ENCODE measurements around the gene ZMIZ1.

ZMIZ1 gene

DNA sequence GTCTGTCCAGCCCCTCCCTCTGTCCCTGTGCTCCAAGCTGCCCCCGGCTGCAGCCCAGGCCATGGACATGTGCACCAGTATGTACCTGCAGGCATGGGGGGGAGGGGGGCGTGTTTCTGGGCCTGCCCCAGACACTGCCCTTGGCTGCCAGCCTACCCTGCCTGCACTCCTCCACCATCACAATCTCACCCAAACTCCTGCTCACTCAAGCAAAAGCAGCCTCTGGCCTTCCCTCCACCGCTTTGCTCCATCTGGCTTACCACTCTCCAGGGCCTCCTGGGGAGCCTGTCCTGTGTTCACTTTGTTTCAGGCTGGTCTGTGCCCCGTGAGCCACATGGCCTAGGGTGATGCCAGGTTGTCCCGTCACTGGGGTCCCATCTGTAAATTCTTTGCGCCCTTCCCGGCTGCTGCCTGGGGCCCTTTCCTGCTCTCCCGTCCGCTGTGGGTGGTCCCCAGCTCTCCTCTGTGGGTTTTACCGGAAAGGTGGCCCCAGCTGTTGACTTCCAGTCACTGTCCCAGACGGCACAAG lies 245.2 kb downstream of the ZMIZ1 start:
- Histone ChIP-seq H3K9ac (no peak overlapping the region), H3K27me3 (ENCODE audit: insufficient read depth, low read depth) (no peaks in the 10 kb centered on the region), H3K79me2 (ENCODE audit: insufficient read depth, low read depth) (no peaks in the 10 kb centered on the region), H4K20me1 (ENCODE audit: insufficient read depth) (no peaks in the 10 kb centered on the region), H3K4me2 (no peak overlapping the region), H3K4me1 (ENCODE audit: low read depth, poor library complexity, severe bottlenecking) (peaks cover 44% of the 10 kb centered on the region), H2AFZ (ENCODE audit: low read depth) (no peak overlapping the region), H3K27ac (no peak overlapping the region), H3K4me3 (IDR thresholded peaks at IDR 0.05; ENCODE audit: insufficient read depth, low read depth, low read length) (no peak overlapping the region), H3K36me3 (ENCODE audit: insufficient read depth) (no peaks in the 10 kb centered on the region; the same call in 1 of the 2 replicates)
- no peak for TF ChIP-seq CTCF (conservative IDR thresholded peaks at IDR 0.05; ENCODE audit: low read depth, low read length)

DNA sequence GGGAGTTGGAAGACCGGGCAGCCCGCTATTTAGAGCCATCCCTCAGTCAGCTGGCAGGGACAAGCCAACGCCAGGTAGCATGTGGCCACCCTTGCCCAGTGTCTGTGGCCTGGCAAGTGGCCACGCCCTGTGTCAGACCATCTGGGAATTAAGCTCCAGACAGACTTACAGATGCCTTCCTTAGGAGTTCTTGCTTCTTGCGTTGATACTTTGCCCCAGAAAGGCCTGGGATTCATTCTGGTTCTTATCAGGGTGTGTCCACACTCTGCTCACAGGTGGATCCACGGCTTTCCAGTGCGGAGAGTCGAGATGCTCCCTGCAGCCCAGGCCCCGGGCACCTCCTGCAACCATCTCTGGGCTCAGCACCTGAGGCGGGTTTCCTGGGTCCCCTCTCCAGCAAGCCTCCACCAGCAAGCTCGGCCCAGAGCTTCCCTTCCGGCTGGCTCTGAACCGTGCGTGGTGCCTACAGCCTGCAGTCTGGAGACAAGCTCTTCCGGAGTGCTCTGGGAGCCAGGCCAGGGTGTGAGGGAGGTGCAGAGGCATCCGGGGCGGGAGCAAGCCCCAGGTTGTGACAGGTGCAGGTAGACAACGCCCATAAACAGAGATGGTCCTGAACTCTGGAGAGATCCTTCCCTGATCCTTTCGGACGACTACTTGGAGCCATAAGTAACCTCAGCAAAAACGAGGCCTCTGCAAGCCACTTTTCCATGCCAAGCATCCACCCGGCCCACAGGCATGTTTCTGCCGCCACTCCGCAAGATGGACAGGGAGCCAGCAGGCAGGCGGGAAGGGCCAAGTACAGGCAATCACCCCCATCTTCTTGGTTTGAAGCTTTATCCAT lies 246.2 kb downstream of the ZMIZ1 start:
- Histone ChIP-seq H3K4me1 (ENCODE audit: low read depth, poor library complexity, severe bottlenecking) (peaks cover 54% of the 10 kb centered on the region), H3K36me3 (ENCODE audit: insufficient read depth) (no peaks in the 10 kb centered on the region), H3K79me2 (ENCODE audit: insufficient read depth, low read depth) (no peaks in the 10 kb centered on the region), H2AFZ (ENCODE audit: low read depth) (no peak overlapping the region), H3K4me3 (IDR thresholded peaks at IDR 0.05; ENCODE audit: insufficient read depth, low read depth, low read length) (no peak overlapping the region), H3K27ac (peak overlapping the region; percentile 89; the same call in 1 of the 2 replicates), H4K20me1 (ENCODE audit: insufficient read depth) (no peaks in the 10 kb centered on the region), H3K4me2 (peak overlapping the region; percentile 81; the same call in 1 of the 2 replicates), H3K27me3 (ENCODE audit: insufficient read depth, low read depth) (no peaks in the 10 kb centered on the region), H3K9ac (no peak overlapping the region)
- no peak for TF ChIP-seq CTCF (conservative IDR thresholded peaks at IDR 0.05; ENCODE audit: low read depth, low read length)

DNA sequence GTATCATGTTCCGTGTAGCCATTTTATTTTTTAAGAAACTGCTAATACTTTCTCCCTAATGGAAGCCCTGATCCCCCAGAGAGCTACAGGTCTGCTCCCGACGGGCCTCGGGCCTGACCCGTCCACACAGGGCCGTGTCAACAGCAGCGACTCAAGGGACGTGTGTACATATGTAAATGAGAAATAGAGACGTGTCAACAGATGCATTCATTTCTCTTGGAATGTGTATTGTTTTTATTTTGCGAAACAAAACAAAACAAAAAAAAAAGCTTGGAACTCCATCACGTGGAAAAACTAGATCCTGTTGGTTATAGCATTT lies 246.8 kb downstream of the ZMIZ1 start:
- no peaks in the 10 kb centered on the region for H4K20me1 ChIP-seq (ENCODE audit: insufficient read depth)
- TF ChIP-seq CTCF (conservative IDR thresholded peaks at IDR 0.05; ENCODE audit: low read depth, low read length): no peak
- no peaks in the 10 kb centered on the region for H3K36me3 ChIP-seq (ENCODE audit: insufficient read depth)
- no peak overlapping the region for H3K9ac ChIP-seq
- H3K79me2 ChIP-seq (ENCODE audit: insufficient read depth, low read depth): no peaks in the 10 kb centered on the region
- no peak overlapping the region for H3K4me3 ChIP-seq (IDR thresholded peaks at IDR 0.05; ENCODE audit: insufficient read depth, low read depth, low read length)
- peaks cover 60% of the 10 kb centered on the region for H3K4me1 ChIP-seq (ENCODE audit: low read depth, poor library complexity, severe bottlenecking)
- peak overlapping the region; percentile 81 for H3K4me2 ChIP-seq
- no peaks in the 10 kb centered on the region for H3K27me3 ChIP-seq (ENCODE audit: insufficient read depth, low read depth)
- peak overlapping the region; percentile 89; the same call in 1 of the 2 replicates for H3K27ac ChIP-seq
- no peak overlapping the region for H2AFZ ChIP-seq (ENCODE audit: low read depth)

GRCh38 chr10:79316671-79317431 lies 248.1 kb downstream of the ZMIZ1 start:
- peak overlapping the region; percentile 81 for H3K4me2 ChIP-seq
- no peaks in the 10 kb centered on the region for H4K20me1 ChIP-seq (ENCODE audit: insufficient read depth)
- H3K27ac ChIP-seq: peak overlapping the region; percentile 89
- no peaks in the 10 kb centered on the region for H3K36me3 ChIP-seq (ENCODE audit: insufficient read depth)
- H3K4me3 ChIP-seq (IDR thresholded peaks at IDR 0.05; ENCODE audit: insufficient read depth, low read depth, low read length): no peak overlapping the region
- no peak for TF ChIP-seq CTCF (conservative IDR thresholded peaks at IDR 0.05; ENCODE audit: low read depth, low read length)
- H3K4me1 ChIP-seq (ENCODE audit: low read depth, poor library complexity, severe bottlenecking): peaks cover 73% of the 10 kb centered on the region
- H3K9ac ChIP-seq: peak overlapping the region; percentile 65
- peak overlapping the region; percentile 23; the same call in 1 of the 2 replicates for H2AFZ ChIP-seq (ENCODE audit: low read depth)
- H3K27me3 ChIP-seq (ENCODE audit: insufficient read depth, low read depth): no peaks in the 10 kb centered on the region
- no peaks in the 10 kb centered on the region for H3K79me2 ChIP-seq (ENCODE audit: insufficient read depth, low read depth)

Measured in KMS-11 (cell line).